GM12878 (cell line): ENCODE data around the gene CNTRL. TPM values are rescaled to one million over a fixed set of nuclear protein-coding genes. Genes with fewer than 3 reads are reported as not detected.

Experiments
- ATAC-seq: fragments of 200-7000 bp; cut with Tn5 transposase; 3 replicates; pipeline ENCODE4 v1.9.1; 2020; ENCODE audit warnings: mild to moderate bottlenecking, moderate library complexity
- BruUV-seq: library from RNA; stranded (reverse); fragments of 400-500 nt; replicated peaks from 2 replicates; lab custom pipeline; 2021; lab: Mats Ljungman, UMichigan
- CTCF ChIA-PET: fragments of 300-600 bp; sonication (Branson Sonifier 250); formaldehyde crosslinking; extraction: SDS; loops from one replicate; lab custom pipeline; 2021; ENCODE audit warnings: inconsistent platforms; lab: Yijun Ruan, JAX
- POLR2A ChIA-PET: fragments of 350-600 bp; formaldehyde crosslinking; extraction: SDS; loops from one replicate; lab custom pipeline; 2021; ENCODE audit warnings: inconsistent platforms; lab: Charles Lee
- RAD21 ChIA-PET: fragments of 300-600 bp; sonication (Branson Sonifier 250); formaldehyde crosslinking; loops from one replicate; lab custom pipeline; 2023; ENCODE audit warnings: antibody characterized with exemption; ENCODE audit not compliant: unreplicated experiment; lab: Charles Lee
- SMC1A ChIA-PET: fragments of 300-600 bp; sonication (Branson Sonifier 250); formaldehyde crosslinking; loops from one replicate; lab custom pipeline; 2023; ENCODE audit not compliant: unreplicated experiment, uncharacterized antibody; lab: Charles Lee
- DNase-seq: peaks from one replicate; pipeline ENCODE4 v3.0.0-alpha.2; 2011; ENCODE audit warnings: low read depth, low spot score
- FAIRE-seq: peaks from 3 replicates; lab custom pipeline; 2011; peaks lifted over from hg19 to GRCh38; lab: Jason Lieb, UNC
- H2AFZ ChIP-seq: 2 replicates; pipeline ENCODE4 v1.6.0; 2011; ENCODE audit warnings: low read depth, low read length, control low read depth; ENCODE audit not compliant: control insufficient read depth
- H3K27ac ChIP-seq: 2 replicates; pipeline ENCODE4 v1.5.1; 2011; ENCODE audit warnings: control low read depth; ENCODE audit not compliant: control insufficient read depth, insufficient read depth
- H3K27me3 ChIP-seq, 2 experiments: replicated peaks in 1 of 2; 2 replicates each; pipeline versions ENCODE4 v1.6.0 to v1.6.1; 2011; ENCODE audit warnings: low read length in 1 of 2; ENCODE audit not compliant: control insufficient read depth in 2 of 2, insufficient read depth in 2 of 2
- H3K36me3 ChIP-seq, 2 experiments: 2 replicates each; pipeline ENCODE4 v1.5.1; 2011; ENCODE audit warnings: low read length in 1 of 2; ENCODE audit not compliant: control insufficient read depth in 2 of 2, insufficient read depth in 2 of 2
- H3K4me1 ChIP-seq: 2 replicates; pipeline ENCODE4 v1.6.1; 2011; ENCODE audit warnings: mild to moderate bottlenecking, low read length, moderate library complexity, mixed read lengths; ENCODE audit not compliant: control insufficient read depth, insufficient read depth
- H3K4me2 ChIP-seq: 2 replicates; pipeline ENCODE4 v1.6.0; 2011; ENCODE audit warnings: control low read depth; ENCODE audit not compliant: control insufficient read depth, insufficient read depth
- H3K4me3 ChIP-seq: fragments of 200-600 bp; sonication (generic); 2 replicates; pipeline ENCODE4 v1.5.1; 2016
- H3K79me2 ChIP-seq: 2 replicates; pipeline ENCODE4 v1.6.0; 2011; ENCODE audit warnings: low read length; ENCODE audit not compliant: control insufficient read depth, insufficient read depth
- H3K9ac ChIP-seq: 2 replicates; pipeline ENCODE4 v1.8.0; 2011; ENCODE audit warnings: low read length, control low read depth, mixed read lengths; ENCODE audit not compliant: control insufficient read depth, insufficient read depth
- H3K9me3 ChIP-seq: replicated peaks from 3 replicates; pipeline ENCODE4 v1.5.1; 2011; ENCODE audit warnings: mild to moderate bottlenecking, low read length; ENCODE audit not compliant: control insufficient read depth, insufficient read depth
- H4K20me1 ChIP-seq: 2 replicates; pipeline ENCODE4 v1.6.0; 2011; ENCODE audit not compliant: control insufficient read depth, insufficient read depth
- BHLHE40 ChIP-seq, 2 experiments: fragments of 450-650 bp in 1 of 2; IDR thresholded peaks; 2 replicates each; pipeline ENCODE4 v1.6.1; 2011 to 2017; ENCODE audit warnings: low read depth in 2 of 2, borderline replicate concordance in 1 of 2, improper control_type of control experiment in 1 of 2, low read length in 1 of 2, mild to moderate bottlenecking in 1 of 2
- DPF2 ChIP-seq: fragments of 450-650 bp; IDR thresholded peaks from 2 replicates; pipeline ENCODE4 v1.6.1; 2017; ENCODE audit warnings: mild to moderate bottlenecking
- EED ChIP-seq: sonication (generic); IDR thresholded peaks from 2 replicates; pipeline ENCODE4 v1.6.1; 2016; ENCODE audit warnings: antibody characterized with exemption, low read depth
- FOXK2 ChIP-seq: fragments of 450-650 bp; IDR thresholded peaks from 2 replicates; pipeline ENCODE4 v1.6.1; 2017; ENCODE audit warnings: mild to moderate bottlenecking, moderate library complexity
- GABPA ChIP-seq: IDR thresholded peaks from 2 replicates; pipeline ENCODE4 v1.6.1; 2014; ENCODE audit warnings: antibody characterized with exemption, low read depth, mild to moderate bottlenecking, inconsistent platforms
- MXI1 ChIP-seq: fragments of 150-350 bp; IDR thresholded peaks from 2 replicates; pipeline ENCODE4 v1.6.1; 2011; ENCODE audit warnings: low read depth, mild to moderate bottlenecking, inconsistent platforms, low read length, improper control_type of control experiment
- NFIC ChIP-seq: IDR thresholded peaks from 2 replicates; pipeline ENCODE4 v1.6.1; 2012; ENCODE audit warnings: low read depth, mild to moderate bottlenecking, inconsistent platforms, low read length, moderate library complexity
- NFYA ChIP-seq: IDR thresholded peaks from 2 replicates; pipeline ENCODE4 v1.6.1; 2011; ENCODE audit warnings: low read depth, mild to moderate bottlenecking, low read length, improper control_type of control experiment, borderline replicate concordance
- PRDM15 ChIP-seq: fragments of 450-650 bp; formaldehyde crosslinking; IDR thresholded peaks from 2 replicates; pipeline ENCODE4 v1.4.0; 2020; ENCODE audit warnings: mild to moderate bottlenecking, moderate library complexity
- USF1 ChIP-seq: IDR thresholded peaks from 2 replicates; pipeline ENCODE4 v1.6.1; 2011; ENCODE audit warnings: borderline replicate concordance, low read depth, mild to moderate bottlenecking, moderate library complexity, mixed read lengths, low read length; ENCODE audit not compliant: insufficient read depth; ENCODE audit errors: extremely low read length
- ZBED1 ChIP-seq: IDR thresholded peaks from 2 replicates; pipeline ENCODE4 v1.6.1; 2016; ENCODE audit warnings: borderline replicate concordance
- ZNF217 ChIP-seq: fragments of 450-650 bp; IDR thresholded peaks from 2 replicates; pipeline ENCODE4 v1.6.1; 2017; ENCODE audit warnings: antibody characterized with exemption, mild to moderate bottlenecking
- ZNF687 ChIP-seq: fragments of 450-650 bp; IDR thresholded peaks from 2 replicates; pipeline ENCODE4 v1.6.1; 2017; ENCODE audit warnings: mild to moderate bottlenecking, moderate library complexity
- WGBS: methylation state at CpG from one replicate; pipeline ENCODE4 v1.1.6; 2016; ENCODE audit warnings: low lambda C conversion rate; ENCODE audit not compliant: insufficient replicate concordance, insufficient coverage; ENCODE audit errors: missing lambda C conversion rate; 5-methylcytosine and 5-hydroxymethylcytosine counted together
- in situ Hi-C: fragments of 300-500 bp; cut with MboI; formaldehyde crosslinking; loops from 9 replicates; pipeline ENCODE4 v1.14.3; 2018; ENCODE audit warnings: mixed read lengths
- intact Hi-C: fragments of 100-400 bp; cut with micrococcal nuclease; formaldehyde crosslinking; loops from one replicate; pipeline ENCODE4 v1.14.2; 2022; ENCODE audit not compliant: unreplicated experiment
- polyA plus RNA-seq, 11 experiments: library from polyadenylated mRNA; depleted of rRNA in 4 of 11; unstranded in 6 of 11; stranded (reverse) in 5 of 11; fragments of >200 nt; fragmentation: Nextera tagmentation in 4 of 11; fragmentation: Illumina TruSeq in 1 of 11; extraction: Ambion mirVana in 4 of 11; extraction: Trizol in 1 of 11; gene quantifications; 1 replicate in 1 of 11; 2 replicates in 10 of 11; pipeline versions ENCODE4 v1.2.1 to v1.2.3, GENCODE V29; 2011 to 2016; ENCODE audit warnings: inconsistent platforms in 2 of 11, missing spikeins in 2 of 11, low read depth in 1 of 11
- total RNA-seq, 4 experiments: library from RNA; depleted of rRNA in 3 of 4; stranded (reverse); fragments of >200 nt in 3 of 4; fragmentation: Illumina TruSeq in 1 of 4; extraction: Trizol in 1 of 4; gene quantifications; 2 replicates each; pipeline versions ENCODE4 v1.2.1 to v1.2.3, GENCODE V29; 2013 to 2021

CNTRL gene
- total and polyA plus RNA-seq, 10 of the 15 experiments (the other 5 are each of a cell fraction or from before 2014, with no cell fraction given), result 20.0 to 65.4 (median 38.8) TPM

- ChIA-PET CTCF (interaction anchor here (0.7 to 6.1 kb wide), 43 partner anchors 9 to 458 kb away, joined by 3 to 80 read pairs (median 5); no protein-coding TSS in a partner anchor), SMC1A (interaction anchor here (0.5 to 5.3 kb wide), 26 partner anchors 11 to 228 kb away, joined by 3 to 33 read pairs (median 4); partner anchors contain the start of genes GSN and RAB14)
These were observed 139.2 kb downstream of the CNTRL start for GRCh38 chr9:121214005-121214404.

More at GRCh38 chr9:121214005-121214404, 139.2 kb downstream of the CNTRL start:
- Histone ChIP-seq H3K27ac (no peak overlapping the region), H3K4me2 (no peak overlapping the region), H2AFZ (no peak overlapping the region), H3K4me1 (peaks cover 10% of the 10 kb centered on the region), H3K79me2 (no peaks in the 10 kb centered on the region), H3K36me3 (no peaks in the 10 kb centered on the region), H3K9me3 (no peaks in the 10 kb centered on the region), H3K27me3 (no peaks in the 10 kb centered on the region), H4K20me1 (no peaks in the 10 kb centered on the region), H3K9ac (no peak overlapping the region), H3K4me3 (no peak overlapping the region)
- POLR2A ChIA-PET, result no interaction called here
- WGBS, result 97% methylated on average over 2 of the region's 2 CpGs
- no peak for ATAC-seq
- no TSS peak for BruUV-seq
- TF ChIP-seq BHLHE40 (IDR thresholded peaks at IDR 0.05; ENCODE audit: borderline replicate concordance in 1 of 2, low read depth in 2 of 2, low read length in 1 of 2) (no peak), FOXK2 (no peak), MXI1 (no peak), NFIC (no peak), ZNF217 (no peak), ZNF687 (no peak), EED (no peak), USF1 (no peak), ZBED1 (no peak), NFYA (no peak), DPF2 (no peak), GABPA (no peak), PRDM15 (CRISPR knock-in tag) (no peak)
- intact Hi-C loops (loop anchor here (5.0 kb wide), 1 partner anchor 163 kb away; no protein-coding TSS in a partner anchor), in situ Hi-C loops (no loop called here)
- DNase-seq, result no peak
- FAIRE-seq, result no peak
- RAD21 ChIA-PET, result interaction anchor here (0.7 to 3.2 kb wide), 17 partner anchors 9 to 458 kb away, joined by 3 to 17 read pairs (median 5); partner anchors contain the start of genes GSN and RAB14
